Keratinocyte (primary cell): Measurements from ENCODE around the gene TLE6. TPM values are rescaled to one million over a fixed set of nuclear protein-coding genes. Genes with fewer than 3 reads are reported as not detected.
"Not testable (repeated sequence)": the region's sequence is repeated elsewhere in the genome, so short reads cannot be mapped to it uniquely, and the experiment has no call there.

ENCODE experiments used
- DNase-seq: peaks from one replicate; pipeline ENCODE4 v3.0.0-alpha.2; 2011; ENCODE audit warnings: low read depth, missing footprints, low spot score
- FAIRE-seq: peaks from 2 replicates; lab custom pipeline; 2011; peaks lifted over from hg19 to GRCh38; lab: Jason Lieb, UNC
- H2AFZ ChIP-seq: 2 replicates; pipeline ENCODE4 v1.6.0; 2012; ENCODE audit warnings: low read length, control low read depth, inconsistent platforms; ENCODE audit not compliant: control insufficient read depth
- H3K27ac ChIP-seq: 2 replicates; pipeline ENCODE4 v1.5.1; 2011; ENCODE audit warnings: low read length; ENCODE audit not compliant: control insufficient read depth, insufficient read depth
- H3K27me3 ChIP-seq: 3 replicates; pipeline ENCODE4 v1.6.0; 2011; ENCODE audit warnings: low read length; ENCODE audit not compliant: control insufficient read depth, insufficient read depth; ENCODE audit errors: extremely low read depth
- H3K36me3 ChIP-seq, 2 experiments: 2 replicates in 1 of 2; 3 replicates in 1 of 2; pipeline ENCODE4 v1.5.1; 2011; ENCODE audit warnings: low read length in 2 of 2, mild to moderate bottlenecking in 1 of 2; ENCODE audit not compliant: control insufficient read depth in 2 of 2, insufficient read depth in 2 of 2; ENCODE audit errors: extremely low read depth in 1 of 2
- H3K4me1 ChIP-seq: 3 replicates; pipeline ENCODE4 v1.5.1; 2011; ENCODE audit warnings: low read length; ENCODE audit not compliant: control insufficient read depth, insufficient read depth; ENCODE audit errors: extremely low read depth
- H3K4me2 ChIP-seq: 3 replicates; pipeline ENCODE4 v1.6.0; 2011; ENCODE audit warnings: low read depth, low read length; ENCODE audit not compliant: control insufficient read depth, insufficient read depth; ENCODE audit errors: extremely low read depth
- H3K4me3 ChIP-seq, 3 experiments: fragments of 200-600 bp in 1 of 3; sonication (generic) in 1 of 3; 2 replicates in 2 of 3; 3 replicates in 1 of 3; pipeline ENCODE4 v1.5.1; 2011 to 2016; ENCODE audit warnings: low read length in 3 of 3, mild to moderate bottlenecking in 3 of 3, control low read depth in 2 of 3, inconsistent platforms in 1 of 3, low read depth in 1 of 3, mixed read lengths in 1 of 3, mixed run types in 1 of 3, moderate library complexity in 1 of 3; ENCODE audit not compliant: control insufficient read depth in 2 of 3, insufficient read depth in 2 of 3; ENCODE audit errors: extremely low read depth in 1 of 3
- H3K79me2 ChIP-seq: 2 replicates; pipeline ENCODE4 v1.6.0; 2012; ENCODE audit warnings: low read length; ENCODE audit not compliant: control insufficient read depth, insufficient read depth
- H3K9ac ChIP-seq: 3 replicates; pipeline ENCODE4 v1.6.0; 2011; ENCODE audit warnings: low read length; ENCODE audit not compliant: control insufficient read depth, insufficient read depth; ENCODE audit errors: extremely low read depth
- H3K9me1 ChIP-seq: 3 replicates; pipeline ENCODE4 v1.6.0; 2011; ENCODE audit warnings: low read length; ENCODE audit not compliant: control insufficient read depth, insufficient read depth; ENCODE audit errors: extremely low read depth
- H3K9me3 ChIP-seq: 2 replicates; pipeline ENCODE4 v1.5.1; 2012; ENCODE audit warnings: low read depth, low read length; ENCODE audit not compliant: control insufficient read depth
- H4K20me1 ChIP-seq: 3 replicates; pipeline ENCODE4 v1.6.0; 2011; ENCODE audit warnings: low read length; ENCODE audit not compliant: control insufficient read depth, insufficient read depth; ENCODE audit errors: extremely low read depth
- EZH2 ChIP-seq: IDR thresholded peaks from one replicate; pipeline ENCODE4 v1.6.1; 2012; ENCODE audit warnings: inconsistent platforms, mild to moderate bottlenecking, low read length, moderate library complexity
- dilution Hi-C: fragments of 300-500 bp; cut with MboI; formaldehyde crosslinking; loops from one replicate; pipeline ENCODE4 v1.7.0; 2020; ENCODE audit warnings: low sequenced_read_pairs; ENCODE audit not compliant: extremely low pct_ligation_motif_present
- polyA minus RNA-seq, 3 experiments: library from RNA; depleted of rRNA, polyadenylated mRNA; stranded (reverse); fragments of >200 nt; gene quantifications; 1 replicate in 1 of 3; 2 replicates in 1 of 3; 3 replicates in 1 of 3; pipeline ENCODE4 v1.2.3, GENCODE V29; 2011
- polyA plus RNA-seq, 5 experiments: library from polyadenylated mRNA; depleted of rRNA in 3 of 5; stranded (reverse) in 3 of 5; stranded (forward) in 1 of 5; unstranded in 1 of 5; fragments of >200 nt; gene quantifications; 1 replicate in 1 of 5; 2 replicates in 3 of 5; 3 replicates in 1 of 5; pipeline versions ENCODE4 v1.2.1 to v1.2.3, GENCODE V29; 2011 to 2012; ENCODE audit warnings: missing spikeins in 2 of 5, low read depth in 1 of 5, low replicate concordance in 1 of 5
- TF ChIP-seq, protein P1 (sequence below), 3 experiments: IDR thresholded peaks in 1 of 3; conservative IDR thresholded peaks in 1 of 3; optimal IDR thresholded peaks in 1 of 3; 2 replicates in 2 of 3; 3 replicates in 1 of 3; pipeline versions ENCODE3 to v1.5.1; 2011; ENCODE audit warnings: low read length in 3 of 3, mild to moderate bottlenecking in 3 of 3, moderate library complexity in 2 of 3, control low read depth in 1 of 3, inconsistent platforms in 1 of 3; ENCODE audit not compliant: insufficient read depth in 2 of 3; ENCODE audit errors: extremely low read depth in 1 of 3

Gene TLE6
- polyA plus RNA-seq = 0.41 to 1.2 TPM (median 0.43 TPM) in 3 replicates
- not detected for polyA plus RNA-seq (2011; ENCODE audit: low read depth)
- polyA plus RNA-seq (2011; cell fraction: cytosol; rRNA removed) = 0.38 and 0.40 TPM in 2 replicates
- 0.77 and 1.0 TPM in 2 replicates for polyA plus RNA-seq (2011; cell fraction: nucleus; rRNA removed)
- 1.2 TPM in 1 of 2 replicates, not detected in the other for polyA plus RNA-seq (2012; ENCODE audit: low replicate concordance)
- 1.1 to 1.7 TPM in 2 of 3 replicates, not detected in the other for polyA minus RNA-seq
- polyA minus RNA-seq (2011; cell fraction: cytosol; rRNA and poly(A)+ RNA removed) = not detected
- polyA minus RNA-seq (2011; cell fraction: nucleus; rRNA and poly(A)+ RNA removed) = not detected in 2 replicates

DNA sequence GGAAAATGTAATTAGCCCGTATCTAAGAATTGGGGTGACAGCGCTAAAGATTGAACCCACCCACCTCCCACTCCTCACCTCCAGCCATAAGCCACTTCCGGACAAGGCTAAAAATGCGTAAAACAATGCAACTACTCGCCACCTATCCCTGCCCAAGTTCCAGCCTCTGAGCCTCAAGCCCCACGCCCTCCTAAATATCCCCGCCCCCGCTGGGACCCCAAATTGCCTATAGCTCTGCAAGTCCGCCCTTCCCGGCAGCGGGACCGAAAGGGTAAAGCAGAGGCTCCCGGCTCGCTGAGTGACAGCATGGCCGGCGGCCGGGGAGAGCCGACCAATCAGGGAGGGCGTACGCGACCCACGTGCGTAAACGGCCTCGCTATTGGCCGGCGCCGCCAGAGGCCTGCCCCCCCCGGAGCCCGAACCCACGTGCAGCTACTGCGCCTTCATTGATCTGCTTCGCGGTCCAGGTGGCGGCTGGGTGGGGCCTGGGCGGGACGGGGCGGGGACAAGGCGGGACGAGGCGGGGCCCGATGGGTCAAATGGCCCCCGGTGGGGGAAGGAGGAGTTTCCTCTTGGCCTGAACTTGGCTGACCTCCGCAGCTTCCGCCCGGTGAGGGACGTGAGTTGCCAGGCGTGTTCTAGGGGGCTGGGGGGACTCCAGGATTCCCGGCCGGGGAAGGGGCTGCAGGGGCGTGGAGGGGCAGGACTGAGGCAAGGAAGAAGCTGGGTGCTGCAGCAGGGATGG, at the start of gene TLE6:
TSS of gene TLE6 (plus strand) at position 564 of the 745 bp plus-strand sequence. CDS start 670 bp downstream, outside the sequence.
- DNase-seq = no peak
- peak within 1 kb of the TSS; percentile 63 for H3K9ac ChIP-seq
- peak within 1 kb of the TSS; percentile 36 to 83 (median 76) for H3K4me3 ChIP-seq
- no peaks in the 10 kb centered on the region for H3K9me3 ChIP-seq
- TF ChIP-seq, protein P1, sequence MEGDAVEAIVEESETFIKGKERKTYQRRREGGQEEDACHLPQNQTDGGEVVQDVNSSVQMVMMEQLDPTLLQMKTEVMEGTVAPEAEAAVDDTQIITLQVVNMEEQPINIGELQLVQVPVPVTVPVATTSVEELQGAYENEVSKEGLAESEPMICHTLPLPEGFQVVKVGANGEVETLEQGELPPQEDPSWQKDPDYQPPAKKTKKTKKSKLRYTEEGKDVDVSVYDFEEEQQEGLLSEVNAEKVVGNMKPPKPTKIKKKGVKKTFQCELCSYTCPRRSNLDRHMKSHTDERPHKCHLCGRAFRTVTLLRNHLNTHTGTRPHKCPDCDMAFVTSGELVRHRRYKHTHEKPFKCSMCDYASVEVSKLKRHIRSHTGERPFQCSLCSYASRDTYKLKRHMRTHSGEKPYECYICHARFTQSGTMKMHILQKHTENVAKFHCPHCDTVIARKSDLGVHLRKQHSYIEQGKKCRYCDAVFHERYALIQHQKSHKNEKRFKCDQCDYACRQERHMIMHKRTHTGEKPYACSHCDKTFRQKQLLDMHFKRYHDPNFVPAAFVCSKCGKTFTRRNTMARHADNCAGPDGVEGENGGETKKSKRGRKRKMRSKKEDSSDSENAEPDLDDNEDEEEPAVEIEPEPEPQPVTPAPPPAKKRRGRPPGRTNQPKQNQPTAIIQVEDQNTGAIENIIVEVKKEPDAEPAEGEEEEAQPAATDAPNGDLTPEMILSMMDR (optimal IDR thresholded peaks at IDR 0.05 in 1 of 3, IDR thresholded peaks at IDR 0.05 in 1 of 3, conservative IDR thresholded peaks at IDR 0.05 in 1 of 3; ENCODE audit: extremely low read depth in 1 of 3, insufficient read depth in 2 of 3, low read length in 3 of 3) = no peak
- TF ChIP-seq EZH2 = no peak
- FAIRE-seq = peak; percentile 59
- H3K79me2 ChIP-seq = no peaks in the 10 kb centered on the region
- peak within 1 kb of the TSS; percentile 18 for H3K27ac ChIP-seq
- H3K9me1 ChIP-seq = no peaks in the 10 kb centered on the region
- H2AFZ ChIP-seq = peak within 1 kb of the TSS; percentile 89
- H3K4me1 ChIP-seq = peaks cover 7% of the 10 kb centered on the region
- no peaks in the 10 kb centered on the region for H3K36me3 ChIP-seq
- dilution Hi-C loops = no loop called here
- H3K4me2 ChIP-seq = peak within 1 kb of the TSS; percentile 97
- no peaks in the 10 kb centered on the region for H4K20me1 ChIP-seq
- peaks cover 9% of the 10 kb centered on the region for H3K27me3 ChIP-seq

DNA sequence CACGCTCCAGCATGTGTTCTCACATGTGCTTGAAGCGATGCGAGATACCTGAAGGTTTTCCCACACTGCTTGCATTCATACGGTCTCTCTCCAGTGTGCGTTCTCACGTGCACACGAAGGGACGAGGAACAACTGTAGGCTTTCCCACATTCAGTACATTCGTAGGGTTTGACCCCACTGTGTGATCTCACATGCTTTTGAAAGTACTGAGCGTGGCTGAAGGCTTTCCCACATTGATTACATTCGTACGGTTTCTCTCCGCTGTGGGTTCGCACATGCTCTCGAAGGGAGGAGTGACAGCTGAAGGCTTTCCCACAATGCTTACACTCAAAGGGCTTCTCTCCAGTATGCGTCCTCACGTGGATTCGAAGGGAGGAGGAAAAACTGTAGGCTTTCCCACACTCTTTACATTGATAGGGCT, 43.9 kb upstream of the TLE6 start:
- no peaks in the 10 kb centered on the region for H3K4me1 ChIP-seq
- no peak overlapping the region for H3K27ac ChIP-seq
- dilution Hi-C loops = no loop called here
- peaks cover 23 to 24% of the 10 kb centered on the region in 2 experiments for H3K36me3 ChIP-seq
- H3K9ac ChIP-seq = no peak overlapping the region
- peaks cover 19% of the 10 kb centered on the region for H3K9me3 ChIP-seq
- peak; percentile 5 for FAIRE-seq
- H3K79me2 ChIP-seq = no peaks in the 10 kb centered on the region
- no peak overlapping the region for H3K4me2 ChIP-seq
- H3K9me1 ChIP-seq = no peaks in the 10 kb centered on the region
- H3K27me3 ChIP-seq = no peaks in the 10 kb centered on the region
- H3K4me3 ChIP-seq = no peak overlapping the region
- H4K20me1 ChIP-seq = no peaks in the 10 kb centered on the region
- H2AFZ ChIP-seq = no peak overlapping the region
- TF ChIP-seq EZH2 = no peak
- TF ChIP-seq, protein P1 (optimal IDR thresholded peaks at IDR 0.05 in 1 of 3, IDR thresholded peaks at IDR 0.05 in 1 of 3, conservative IDR thresholded peaks at IDR 0.05 in 1 of 3; ENCODE audit: extremely low read depth in 1 of 3, insufficient read depth in 2 of 3, low read length in 3 of 3) = no peak
- DNase-seq = no peak

DNA sequence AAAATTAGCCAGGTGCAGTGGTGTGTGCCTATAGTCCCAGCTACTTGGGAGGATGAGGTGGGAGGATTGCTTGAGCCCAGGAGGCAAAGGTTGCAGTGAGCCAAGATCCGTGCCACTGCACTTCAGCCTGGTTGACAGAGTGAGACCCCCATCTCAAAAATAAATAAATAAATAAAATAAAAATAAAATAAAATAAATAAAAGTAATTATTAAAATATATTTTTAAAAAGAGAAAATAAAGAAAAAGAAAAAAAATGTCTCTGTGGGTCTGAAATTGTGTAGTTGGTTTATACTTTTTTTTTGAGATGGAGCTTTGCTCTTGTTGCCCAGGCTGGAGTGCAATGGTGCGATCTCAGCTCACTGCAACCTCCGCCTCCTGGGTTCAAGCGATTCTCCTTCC, 41.5 kb upstream of the TLE6 start:
- H3K9me1 ChIP-seq, H3K4me1 ChIP-seq, H4K20me1 ChIP-seq, H3K79me2 ChIP-seq, H3K27ac ChIP-seq, DNase-seq, H3K4me3 ChIP-seq, H2AFZ ChIP-seq, FAIRE-seq, dilution Hi-C loops, H3K4me2 ChIP-seq, H3K27me3 ChIP-seq, H3K9ac ChIP-seq: not testable (repeated sequence)
- Histone ChIP-seq H3K9me3 (peaks cover 19% of the 10 kb centered on the region), H3K36me3 (peaks cover 21 to 27% of the 10 kb centered on the region in 2 experiments)
